Neutrophil (primary cell): ENCODE results near the gene POLR3C.

Source experiments
- H3K27ac ChIP-seq: fragments of 200-600 bp; sonication (generic); 2 replicates; pipeline ENCODE4 v1.5.1; 2016; ENCODE audit warnings: mild to moderate bottlenecking, moderate library complexity
- H3K27me3 ChIP-seq: fragments of 200-600 bp; sonication (generic); 2 replicates; pipeline ENCODE4 v1.6.0; 2016; ENCODE audit warnings: mild to moderate bottlenecking
- H3K36me3 ChIP-seq: fragments of 200-600 bp; sonication (generic); 2 replicates; pipeline ENCODE4 v1.5.1; 2017
- H3K4me1 ChIP-seq, 2 experiments: fragments of 200-600 bp in 1 of 2; sonication (generic) in 1 of 2; 1 replicate in 1 of 2; 2 replicates in 1 of 2; pipeline versions ENCODE4 v1.5.1 to v1.6.1; 2013 to 2016; ENCODE audit warnings: low read depth in 1 of 2, low read length in 1 of 2, mild to moderate bottlenecking in 1 of 2, moderate library complexity in 1 of 2; ENCODE audit not compliant: control insufficient read depth in 1 of 2, insufficient read depth in 1 of 2
- H3K4me3 ChIP-seq, 2 experiments: fragments of 200-600 bp in 1 of 2; sonication (generic) in 1 of 2; 1 replicate in 1 of 2; 2 replicates in 1 of 2; pipeline ENCODE4 v1.5.1; 2013 to 2016; ENCODE audit warnings: low read depth in 1 of 2, low read length in 1 of 2, mild to moderate bottlenecking in 1 of 2, moderate library complexity in 1 of 2
- H3K9me3 ChIP-seq: fragments of 200-600 bp; sonication (generic); 2 replicates; pipeline ENCODE4 v1.5.1; 2016
- CTCF ChIP-seq: fragments of 200-600 bp; sonication (generic); IDR thresholded peaks from 2 replicates; pipeline ENCODE4 v1.5.1; 2016; ENCODE audit warnings: antibody characterized with exemption

Gene POLR3C

GRCh38 chr1:145892486-145893087 lies 68.6 kb downstream of the POLR3C start:
- Histone ChIP-seq H3K9me3 (no peaks in the 10 kb centered on the region), H3K4me3 (no peak overlapping the region), H3K27me3 (no peaks in the 10 kb centered on the region), H3K4me1 (peaks cover 0 to 5% of the 10 kb centered on the region in 2 experiments), H3K36me3 (no peaks in the 10 kb centered on the region), H3K27ac (no peak overlapping the region)
- TF ChIP-seq CTCF, result no peak

DNA sequence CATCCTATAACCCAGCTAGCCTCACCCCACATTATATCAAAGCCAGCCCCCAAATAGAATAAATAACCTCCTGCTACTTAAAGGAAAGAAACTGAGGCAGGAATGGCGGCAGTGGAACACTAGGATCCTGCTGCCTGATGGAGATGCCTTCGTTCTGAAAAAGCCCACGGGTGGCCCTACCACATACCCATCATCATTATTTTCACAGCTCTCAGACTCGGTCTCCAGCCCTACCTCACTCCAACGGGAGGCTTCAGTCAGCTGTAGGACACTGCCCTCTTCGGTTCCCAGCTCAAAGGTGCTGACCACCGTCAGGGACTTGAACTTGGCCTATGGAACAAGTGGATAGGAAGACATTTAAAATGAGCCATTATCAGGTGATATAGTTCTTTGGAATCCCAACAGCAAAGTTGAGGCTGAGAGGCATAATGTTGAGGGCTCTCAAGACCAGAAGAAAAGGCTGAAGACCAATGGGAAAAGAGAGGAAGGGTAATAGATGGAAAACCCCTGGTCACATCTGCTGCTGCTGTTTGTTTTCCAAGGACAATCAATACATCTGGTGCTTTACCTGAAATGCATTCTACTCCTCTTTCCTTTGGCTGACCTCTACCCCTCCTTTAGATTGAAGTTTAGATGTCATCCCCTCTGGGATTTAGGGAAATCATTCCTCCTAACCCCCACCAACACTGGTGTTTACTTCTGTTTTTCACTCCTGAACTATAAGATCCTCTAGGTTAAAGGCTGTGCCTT lies 69.5 kb downstream of the POLR3C start:
- Histone ChIP-seq H3K4me3 (no peak overlapping the region), H3K27ac (no peak overlapping the region), H3K4me1 (peaks cover 0 to 5% of the 10 kb centered on the region in 2 experiments), H3K9me3 (no peaks in the 10 kb centered on the region), H3K36me3 (no peaks in the 10 kb centered on the region), H3K27me3 (no peaks in the 10 kb centered on the region)
- TF ChIP-seq CTCF, result no peak
